Measurements from ENCODE around the gene ZKSCAN3. TPM values are rescaled to one million over a fixed set of nuclear protein-coding genes. Genes with fewer than 3 reads are reported as not detected.

ZKSCAN3 gene
- polyA plus RNA-seq, 1 donor from 2014 or later = 14.9 TPM

DNA sequence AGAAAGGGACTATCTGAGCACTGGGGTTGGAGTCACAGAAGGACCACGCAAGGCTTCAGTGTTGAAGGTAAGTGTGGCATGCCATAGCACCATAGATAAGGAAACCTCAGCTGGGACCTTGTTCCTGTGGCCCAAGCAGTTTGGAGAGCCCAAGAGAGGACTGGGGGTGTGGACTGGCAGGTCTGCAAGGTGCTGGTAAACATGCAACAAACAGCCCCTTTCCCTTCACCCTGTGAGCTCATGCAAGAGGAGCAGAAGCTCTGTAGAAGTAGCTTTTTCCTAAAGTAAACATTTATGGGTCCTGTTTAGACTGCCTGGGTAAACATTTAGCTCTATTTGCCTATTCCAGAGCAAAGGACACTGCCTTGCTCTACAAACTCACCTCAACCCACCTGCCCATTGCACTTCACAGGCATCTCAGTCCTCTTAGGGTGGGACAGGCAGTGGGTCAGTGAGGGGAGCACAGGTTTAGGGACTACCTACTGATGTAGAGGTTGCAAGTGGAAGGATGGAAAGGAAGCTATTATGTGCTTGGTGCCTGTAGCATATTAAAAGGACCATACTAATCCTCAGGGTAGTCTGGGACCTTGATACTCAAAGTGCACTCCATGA, 25.8 kb upstream of the ZKSCAN3 start:
- no peak overlapping the region for H3K27ac ChIP-seq (ENCODE audit: low read length)
- no peaks in the 10 kb centered on the region for H3F3A ChIP-seq (ENCODE audit: insufficient read depth, low read length, poor library complexity, severe bottlenecking)
- no peak overlapping the region for H3K9ac ChIP-seq (ENCODE audit: low read length)
- H3K9me2 ChIP-seq (ENCODE audit: insufficient read depth, low read length) = no peaks in the 10 kb centered on the region
- H3K27me3 ChIP-seq (ENCODE audit: insufficient read depth, low read depth, low read length) = no peaks in the 10 kb centered on the region
- no peaks in the 10 kb centered on the region for H3K9me3 ChIP-seq (ENCODE audit: low read length)
- H3K79me2 ChIP-seq (replicated peaks; ENCODE audit: insufficient read depth, low read length) = no peaks in the 10 kb centered on the region
- H4K20me1 ChIP-seq (ENCODE audit: insufficient read depth) = no peaks in the 10 kb centered on the region
- no peak overlapping the region for H2AFZ ChIP-seq (ENCODE audit: low read depth, low read length)
- peaks cover 12% of the 10 kb centered on the region for H3K36me3 ChIP-seq (ENCODE audit: insufficient read depth, low read length)
- H3K4me3 ChIP-seq (ENCODE audit: low read length) = no peak overlapping the region
- no peak overlapping the region for H3K4me2 ChIP-seq (ENCODE audit: low read length)
- TF ChIP-seq, protein P1, sequence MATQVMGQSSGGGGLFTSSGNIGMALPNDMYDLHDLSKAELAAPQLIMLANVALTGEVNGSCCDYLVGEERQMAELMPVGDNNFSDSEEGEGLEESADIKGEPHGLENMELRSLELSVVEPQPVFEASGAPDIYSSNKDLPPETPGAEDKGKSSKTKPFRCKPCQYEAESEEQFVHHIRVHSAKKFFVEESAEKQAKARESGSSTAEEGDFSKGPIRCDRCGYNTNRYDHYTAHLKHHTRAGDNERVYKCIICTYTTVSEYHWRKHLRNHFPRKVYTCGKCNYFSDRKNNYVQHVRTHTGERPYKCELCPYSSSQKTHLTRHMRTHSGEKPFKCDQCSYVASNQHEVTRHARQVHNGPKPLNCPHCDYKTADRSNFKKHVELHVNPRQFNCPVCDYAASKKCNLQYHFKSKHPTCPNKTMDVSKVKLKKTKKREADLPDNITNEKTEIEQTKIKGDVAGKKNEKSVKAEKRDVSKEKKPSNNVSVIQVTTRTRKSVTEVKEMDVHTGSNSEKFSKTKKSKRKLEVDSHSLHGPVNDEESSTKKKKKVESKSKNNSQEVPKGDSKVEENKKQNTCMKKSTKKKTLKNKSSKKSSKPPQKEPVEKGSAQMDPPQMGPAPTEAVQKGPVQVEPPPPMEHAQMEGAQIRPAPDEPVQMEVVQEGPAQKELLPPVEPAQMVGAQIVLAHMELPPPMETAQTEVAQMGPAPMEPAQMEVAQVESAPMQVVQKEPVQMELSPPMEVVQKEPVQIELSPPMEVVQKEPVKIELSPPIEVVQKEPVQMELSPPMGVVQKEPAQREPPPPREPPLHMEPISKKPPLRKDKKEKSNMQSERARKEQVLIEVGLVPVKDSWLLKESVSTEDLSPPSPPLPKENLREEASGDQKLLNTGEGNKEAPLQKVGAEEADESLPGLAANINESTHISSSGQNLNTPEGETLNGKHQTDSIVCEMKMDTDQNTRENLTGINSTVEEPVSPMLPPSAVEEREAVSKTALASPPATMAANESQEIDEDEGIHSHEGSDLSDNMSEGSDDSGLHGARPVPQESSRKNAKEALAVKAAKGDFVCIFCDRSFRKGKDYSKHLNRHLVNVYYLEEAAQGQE (IDR thresholded peaks at IDR 0.05; ENCODE audit: borderline replicate concordance) = no peak
- TF ChIP-seq MXI1 (conservative IDR thresholded peaks at IDR 0.05; ENCODE audit: poor library complexity, severe bottlenecking) (no peak), SMC3 (conservative IDR thresholded peaks at IDR 0.05; ENCODE audit: poor library complexity) (no peak), POLR2AphosphoS5 (IDR thresholded peaks at IDR 0.05) (no peak), RAD21 (conservative IDR thresholded peaks at IDR 0.05) (no peak), EP300 (conservative IDR thresholded peaks at IDR 0.05; ENCODE audit: poor library complexity, severe bottlenecking) (no peak), EZH2 (IDR thresholded peaks at IDR 0.05; ENCODE audit: borderline replicate concordance, insufficient read depth, low read length, poor library complexity, severe bottlenecking) (no peak), TAF1 (IDR thresholded peaks at IDR 0.05; ENCODE audit: low read depth) (no peak)
- TF ChIP-seq, protein P2, sequence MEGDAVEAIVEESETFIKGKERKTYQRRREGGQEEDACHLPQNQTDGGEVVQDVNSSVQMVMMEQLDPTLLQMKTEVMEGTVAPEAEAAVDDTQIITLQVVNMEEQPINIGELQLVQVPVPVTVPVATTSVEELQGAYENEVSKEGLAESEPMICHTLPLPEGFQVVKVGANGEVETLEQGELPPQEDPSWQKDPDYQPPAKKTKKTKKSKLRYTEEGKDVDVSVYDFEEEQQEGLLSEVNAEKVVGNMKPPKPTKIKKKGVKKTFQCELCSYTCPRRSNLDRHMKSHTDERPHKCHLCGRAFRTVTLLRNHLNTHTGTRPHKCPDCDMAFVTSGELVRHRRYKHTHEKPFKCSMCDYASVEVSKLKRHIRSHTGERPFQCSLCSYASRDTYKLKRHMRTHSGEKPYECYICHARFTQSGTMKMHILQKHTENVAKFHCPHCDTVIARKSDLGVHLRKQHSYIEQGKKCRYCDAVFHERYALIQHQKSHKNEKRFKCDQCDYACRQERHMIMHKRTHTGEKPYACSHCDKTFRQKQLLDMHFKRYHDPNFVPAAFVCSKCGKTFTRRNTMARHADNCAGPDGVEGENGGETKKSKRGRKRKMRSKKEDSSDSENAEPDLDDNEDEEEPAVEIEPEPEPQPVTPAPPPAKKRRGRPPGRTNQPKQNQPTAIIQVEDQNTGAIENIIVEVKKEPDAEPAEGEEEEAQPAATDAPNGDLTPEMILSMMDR (IDR thresholded peaks at IDR 0.05; ENCODE audit: poor library complexity, severe bottlenecking) = no peak

DNA sequence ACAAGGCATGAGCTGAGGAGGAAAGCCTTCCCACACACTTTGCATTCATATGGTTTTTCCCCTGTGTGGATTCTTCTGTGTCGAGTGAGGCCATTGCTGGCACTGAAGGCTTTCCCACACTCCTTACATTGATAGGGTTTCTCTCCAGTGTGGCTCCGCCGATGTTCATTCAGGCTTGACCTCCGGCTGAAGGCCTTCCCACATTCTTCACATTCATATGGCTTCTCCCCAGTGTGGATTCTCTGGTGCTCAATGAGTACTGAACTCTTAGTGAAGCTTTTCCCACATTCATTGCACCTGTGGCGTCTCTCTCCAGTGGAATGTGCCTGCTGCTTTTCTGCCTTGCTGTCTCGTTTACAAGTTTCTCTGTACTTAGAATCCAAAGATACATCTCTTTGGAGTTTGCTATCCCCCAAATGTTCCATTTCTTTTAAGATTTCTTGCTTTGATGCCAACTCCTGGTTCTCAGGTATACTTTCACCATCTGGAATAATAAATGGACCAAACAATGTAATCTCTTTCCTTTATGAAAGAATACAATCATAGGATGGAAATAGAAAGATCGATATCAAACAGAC, 23.3 kb upstream of the ZKSCAN3 start:
- Histone ChIP-seq H3K79me2 (replicated peaks; ENCODE audit: insufficient read depth, low read length) (no peaks in the 10 kb centered on the region), H4K20me1 (ENCODE audit: insufficient read depth) (no peaks in the 10 kb centered on the region), H3K4me2 (ENCODE audit: low read length) (no peak overlapping the region), H3K36me3 (ENCODE audit: insufficient read depth, low read length) (peaks cover 12% of the 10 kb centered on the region), H3K27me3 (ENCODE audit: insufficient read depth, low read depth, low read length) (no peaks in the 10 kb centered on the region), H3F3A (ENCODE audit: insufficient read depth, low read length, poor library complexity, severe bottlenecking) (no peaks in the 10 kb centered on the region), H3K9me3 (ENCODE audit: low read length) (no peaks in the 10 kb centered on the region), H3K27ac (ENCODE audit: low read length) (no peak overlapping the region), H2AFZ (ENCODE audit: low read depth, low read length) (no peak overlapping the region), H3K9ac (ENCODE audit: low read length) (no peak overlapping the region), H3K9me2 (ENCODE audit: insufficient read depth, low read length) (no peaks in the 10 kb centered on the region), H3K4me3 (ENCODE audit: low read length) (no peak overlapping the region)
- no peak for TF ChIP-seq EZH2 (IDR thresholded peaks at IDR 0.05; ENCODE audit: borderline replicate concordance, insufficient read depth, low read length, poor library complexity, severe bottlenecking)
- no peak for TF ChIP-seq SMC3 (conservative IDR thresholded peaks at IDR 0.05; ENCODE audit: poor library complexity)
